ENCODE measurements around the gene PHF21A.
"Not testable (repeated sequence)": the region's sequence is repeated elsewhere in the genome, so short reads cannot be mapped to it uniquely, and the experiment has no call there.

PHF21A gene

DNA sequence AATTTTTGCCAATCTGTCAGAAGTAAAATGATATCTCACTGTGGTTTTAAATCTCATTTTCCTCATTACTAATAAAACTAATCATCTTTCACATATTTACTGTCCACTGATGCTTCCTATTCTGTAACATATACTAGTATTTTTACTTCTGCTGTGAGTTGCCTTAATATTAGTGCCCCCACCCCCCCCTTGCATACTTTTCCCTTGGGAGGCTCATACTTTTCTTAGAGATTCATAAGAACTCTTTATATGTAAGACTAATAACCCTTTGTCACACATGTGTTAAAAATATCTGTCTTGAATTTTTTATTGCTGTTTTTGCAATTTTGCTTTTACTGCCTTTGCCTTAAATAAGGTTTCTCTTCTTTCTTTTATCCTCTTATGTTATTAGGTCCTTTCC is 87.2 kb downstream of the PHF21A start:
- no peak for DNase-seq (ENCODE audit: low spot score)

DNA sequence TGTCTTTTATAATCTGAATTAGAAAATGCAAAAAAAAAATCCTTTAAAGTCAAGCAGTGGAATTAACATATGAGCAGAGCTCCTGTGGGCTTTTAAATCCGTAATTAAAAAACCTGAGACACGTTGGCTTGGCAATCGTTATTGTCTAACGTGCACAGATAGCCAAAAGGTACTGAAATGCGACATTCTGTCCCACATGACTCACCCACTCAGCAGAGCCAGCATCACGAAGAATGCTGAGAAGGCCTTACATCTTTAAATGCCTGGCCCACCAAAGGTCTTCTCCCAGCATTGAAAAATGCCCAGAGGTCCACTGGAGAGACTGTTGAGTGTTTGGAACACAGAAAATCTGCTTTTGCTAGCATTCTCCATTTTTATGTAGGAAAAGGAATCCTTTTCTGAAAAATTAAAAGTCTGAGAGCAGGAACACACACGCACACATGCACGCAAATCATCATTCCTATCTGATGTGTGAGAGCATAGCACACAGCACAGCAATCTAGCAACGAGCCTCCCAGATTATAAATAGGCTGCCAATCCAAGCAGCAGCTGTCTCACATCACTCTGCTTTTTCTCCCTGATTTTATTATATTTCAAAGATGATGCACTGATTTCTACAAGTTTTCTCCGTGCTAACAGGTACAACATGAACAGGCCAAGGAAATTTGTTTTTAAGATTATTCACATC is 94.5 kb downstream of the PHF21A start:
- no peak for DNase-seq (ENCODE audit: low spot score)

DNA sequence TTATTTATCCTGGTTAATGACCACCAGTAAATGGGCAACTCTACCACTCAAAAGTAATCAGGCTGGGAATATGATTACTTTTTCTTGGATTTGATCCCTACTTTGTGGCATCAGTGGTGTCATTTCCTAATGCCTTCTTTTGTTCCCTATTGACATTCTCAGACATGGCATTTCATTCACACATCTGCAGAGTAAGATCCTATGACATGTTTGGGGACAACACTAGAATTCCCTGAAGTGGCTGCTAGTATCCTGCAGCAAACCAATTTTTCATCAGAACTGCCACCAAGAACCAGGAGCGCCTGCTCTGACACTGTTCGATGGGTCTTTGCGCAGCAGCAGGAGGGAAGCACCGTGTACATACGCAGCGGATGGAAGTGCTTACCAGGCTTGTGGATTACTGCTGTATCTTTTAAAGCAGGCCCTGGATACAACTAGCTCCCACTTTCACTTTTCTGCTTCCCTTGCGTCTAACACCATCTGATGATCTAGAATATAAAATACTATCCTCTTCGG is 101.1 kb downstream of the PHF21A start:
- DNase-seq (ENCODE audit: low spot score) = no peak

DNA sequence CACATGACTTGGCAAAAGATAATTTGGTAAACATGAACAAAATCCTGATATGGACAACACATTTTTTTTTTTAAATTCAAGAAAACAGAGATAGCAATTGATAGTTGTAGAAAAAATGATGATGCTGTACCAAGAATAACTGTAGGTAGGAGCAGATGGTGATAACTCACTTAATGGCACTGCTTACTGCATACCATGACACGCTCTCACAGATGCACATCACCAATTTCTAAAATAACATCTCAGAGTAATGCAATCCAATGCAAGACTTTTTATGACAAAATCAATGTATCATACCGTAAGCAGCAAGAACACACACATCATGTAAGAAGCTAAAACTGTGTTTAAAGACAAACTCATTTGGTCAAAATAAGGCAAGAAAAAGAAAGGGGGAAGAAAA is 102.6 kb downstream of the PHF21A start:
- DNase-seq (ENCODE audit: low spot score) = no peak

DNA sequence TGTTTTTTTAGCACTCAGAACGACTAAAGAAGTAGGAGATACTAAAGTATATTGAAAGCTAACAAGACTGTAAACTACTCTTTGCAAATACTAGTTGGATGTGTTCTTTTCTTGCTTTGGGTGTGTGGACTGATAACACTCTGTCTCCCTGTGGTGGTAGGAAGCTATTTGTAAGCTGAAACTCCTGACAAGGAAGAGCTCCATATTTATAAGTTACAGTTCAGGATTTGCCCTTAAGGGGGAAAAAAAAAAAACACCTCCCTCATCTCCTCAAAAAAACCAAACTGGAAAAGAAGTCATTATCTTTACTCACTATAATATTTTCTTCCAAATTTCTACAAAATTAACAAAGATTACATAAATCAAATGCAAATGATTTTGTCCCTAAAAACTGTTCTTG is 103.9 kb downstream of the PHF21A start:
- no peak for DNase-seq (ENCODE audit: low spot score)

- no peak for DNase-seq (ENCODE audit: low spot score)
These were observed 105.3 kb downstream of the PHF21A start for GRCh38 chr11:46015941-46016340.

- not testable (repeated sequence) for DNase-seq (ENCODE audit: low spot score)
These were observed 107.1 kb downstream of the PHF21A start for GRCh38 chr11:46014168-46014567.

- DNase-seq (ENCODE audit: low spot score) = no peak
These were observed 109.1 kb downstream of the PHF21A start for GRCh38 chr11:46012185-46012584.

GRCh38 chr11:46010100-46010499 is 111.2 kb downstream of the PHF21A start:
- no peak for DNase-seq (ENCODE audit: low spot score)

DNA sequence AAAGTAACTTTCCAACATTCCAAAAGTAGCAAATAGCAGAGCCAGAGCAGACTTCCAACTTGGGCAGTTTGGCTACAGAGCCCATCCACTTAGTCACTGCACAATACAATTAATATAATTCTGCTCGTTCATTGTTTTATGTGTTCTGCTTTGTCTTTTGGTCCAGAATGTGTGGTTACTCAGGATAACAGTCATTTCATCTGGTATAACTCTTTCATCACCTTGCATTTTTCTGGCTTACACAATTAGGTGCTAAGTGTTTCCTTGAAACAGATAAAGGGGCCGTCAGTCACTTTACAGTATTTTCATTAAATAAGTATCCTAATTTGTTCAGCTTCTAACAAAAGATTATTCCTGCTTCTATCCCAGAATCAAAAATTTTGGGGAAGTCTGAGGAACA is 111.6 kb downstream of the PHF21A start:
- no peak for DNase-seq (ENCODE audit: low spot score)

DNA sequence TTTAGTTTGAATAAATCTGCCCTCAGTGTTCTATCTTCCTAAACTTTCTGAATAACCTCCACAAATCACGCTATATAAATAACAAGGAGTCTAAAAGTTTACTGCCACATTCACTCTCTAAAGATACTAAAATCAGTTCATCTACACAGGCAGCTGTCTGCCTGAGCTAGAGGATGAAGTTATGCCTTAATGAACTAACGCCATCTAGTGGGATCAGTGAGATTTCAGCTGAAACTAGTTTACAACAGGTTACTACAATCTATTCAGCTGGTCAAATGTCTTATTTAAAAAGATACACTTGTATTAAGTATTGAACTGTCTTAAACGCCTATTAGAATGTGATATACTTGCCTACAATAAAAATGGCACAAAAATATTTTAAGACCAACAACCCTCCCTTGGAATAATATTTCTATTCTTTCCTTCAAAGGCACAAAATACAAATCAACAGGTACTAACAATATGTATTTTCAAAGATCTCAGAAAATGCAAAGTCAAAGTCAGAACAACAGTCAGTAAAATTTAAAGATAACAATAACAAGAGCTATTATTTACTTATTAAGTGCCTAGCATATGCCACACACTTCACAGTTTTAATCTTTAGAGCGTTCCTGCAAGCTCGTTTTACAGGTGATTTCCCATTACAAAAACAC is 114.7 kb downstream of the PHF21A start:
- peak; percentile 57 for DNase-seq (ENCODE audit: low spot score)

DNA sequence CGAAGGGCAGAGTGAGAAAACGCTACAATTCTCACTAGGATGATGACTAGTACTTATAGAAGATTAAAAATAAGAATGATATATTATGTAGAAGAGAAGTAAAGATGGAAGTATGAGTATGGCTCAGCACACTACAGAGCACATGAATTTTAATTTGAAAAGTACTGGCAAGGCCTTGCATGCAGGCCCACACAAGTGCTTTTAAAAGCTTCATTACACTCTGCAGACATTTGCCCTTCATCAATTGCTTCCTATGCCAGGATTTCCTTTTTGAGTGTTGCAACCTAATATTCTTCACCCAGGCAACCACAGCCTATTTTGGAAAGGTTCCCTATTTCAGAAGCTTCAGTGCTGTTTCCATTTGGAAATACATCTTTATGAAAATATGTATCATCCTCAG is 117.7 kb downstream of the PHF21A start:
- DNase-seq (ENCODE audit: low spot score) = no peak

DNA sequence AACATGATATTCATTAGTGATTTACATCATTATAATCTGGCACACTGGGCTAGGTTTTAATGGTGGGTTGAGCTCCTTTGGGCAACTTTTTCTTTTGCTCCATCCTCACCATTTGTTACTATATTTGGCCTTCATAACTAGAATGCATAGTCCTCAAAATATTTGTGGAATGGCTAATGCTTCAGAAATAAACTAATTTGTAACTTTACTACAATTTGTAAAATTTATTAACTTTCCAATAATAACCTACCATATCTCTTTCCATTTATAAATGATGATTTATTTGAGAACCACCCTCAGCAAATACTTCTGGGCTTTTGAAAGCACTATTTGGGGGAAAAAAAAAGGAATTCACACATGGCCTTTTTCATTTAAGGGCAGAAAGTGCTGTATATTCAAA is 119.1 kb downstream of the PHF21A start:
- DNase-seq (ENCODE audit: low spot score) = no peak

DNA sequence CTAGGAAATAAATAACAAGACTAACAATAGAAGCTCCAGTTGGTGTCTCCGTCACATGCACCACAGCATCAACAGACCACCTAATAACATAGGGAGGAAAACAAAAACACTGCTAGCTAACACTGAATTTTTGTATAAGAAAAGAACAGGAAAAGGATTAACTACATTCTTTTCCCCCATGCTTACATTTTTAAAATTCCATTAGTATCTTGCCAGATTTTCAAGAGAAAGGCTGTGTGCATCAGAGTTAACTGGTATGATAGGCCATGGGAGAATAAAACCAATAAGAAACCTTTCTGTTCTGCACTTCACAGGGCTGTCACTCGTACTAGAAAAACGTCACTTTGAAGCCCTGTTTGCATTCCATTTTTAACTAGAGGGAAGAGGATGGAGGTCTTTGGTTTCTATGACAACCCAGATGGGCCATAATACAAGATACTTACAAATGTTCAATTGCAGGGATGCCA is 119.8 kb downstream of the PHF21A start:
- DNase-seq (ENCODE audit: low spot score) = no peak

DNA sequence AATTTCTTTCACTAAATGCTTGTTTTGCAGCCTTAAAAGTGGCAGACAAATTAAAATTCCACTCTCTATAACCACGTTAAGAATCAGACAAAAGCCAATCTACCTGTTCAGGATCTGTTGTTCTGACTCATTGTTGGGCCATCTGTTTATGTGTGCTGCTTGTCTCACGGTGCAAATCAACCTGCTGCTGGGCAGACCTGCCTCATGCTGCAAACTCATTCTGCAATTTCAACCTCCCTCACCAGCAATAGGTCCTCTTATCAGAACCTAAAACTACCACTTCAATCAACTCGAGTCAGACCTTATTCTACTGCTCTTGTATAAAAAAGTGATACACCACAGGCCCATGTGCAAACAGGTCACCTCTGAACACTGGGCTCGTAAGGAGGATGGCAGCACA is 123.7 kb downstream of the PHF21A start:
- no peak for DNase-seq (ENCODE audit: low spot score)

DNA sequence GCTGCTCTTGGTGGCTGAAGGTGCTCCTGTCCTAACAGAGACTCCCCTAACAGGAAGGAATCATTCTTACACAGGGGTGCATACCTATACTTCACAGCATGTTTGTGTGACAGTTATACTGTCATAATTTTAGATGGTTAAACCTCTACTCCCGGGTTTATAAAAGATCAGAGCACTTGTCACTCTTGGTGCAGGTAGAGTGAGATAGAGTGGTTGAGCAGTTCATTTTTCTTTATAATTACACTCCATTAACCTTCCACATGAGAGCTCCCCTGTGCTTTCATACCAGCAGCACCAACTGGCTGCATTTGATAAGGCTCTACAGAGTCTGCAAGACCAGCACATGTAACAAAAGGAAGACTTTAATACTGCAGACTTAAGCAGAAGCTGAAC is 125.9 kb downstream of the PHF21A start:
- no peak for DNase-seq (ENCODE audit: low spot score)

DNA sequence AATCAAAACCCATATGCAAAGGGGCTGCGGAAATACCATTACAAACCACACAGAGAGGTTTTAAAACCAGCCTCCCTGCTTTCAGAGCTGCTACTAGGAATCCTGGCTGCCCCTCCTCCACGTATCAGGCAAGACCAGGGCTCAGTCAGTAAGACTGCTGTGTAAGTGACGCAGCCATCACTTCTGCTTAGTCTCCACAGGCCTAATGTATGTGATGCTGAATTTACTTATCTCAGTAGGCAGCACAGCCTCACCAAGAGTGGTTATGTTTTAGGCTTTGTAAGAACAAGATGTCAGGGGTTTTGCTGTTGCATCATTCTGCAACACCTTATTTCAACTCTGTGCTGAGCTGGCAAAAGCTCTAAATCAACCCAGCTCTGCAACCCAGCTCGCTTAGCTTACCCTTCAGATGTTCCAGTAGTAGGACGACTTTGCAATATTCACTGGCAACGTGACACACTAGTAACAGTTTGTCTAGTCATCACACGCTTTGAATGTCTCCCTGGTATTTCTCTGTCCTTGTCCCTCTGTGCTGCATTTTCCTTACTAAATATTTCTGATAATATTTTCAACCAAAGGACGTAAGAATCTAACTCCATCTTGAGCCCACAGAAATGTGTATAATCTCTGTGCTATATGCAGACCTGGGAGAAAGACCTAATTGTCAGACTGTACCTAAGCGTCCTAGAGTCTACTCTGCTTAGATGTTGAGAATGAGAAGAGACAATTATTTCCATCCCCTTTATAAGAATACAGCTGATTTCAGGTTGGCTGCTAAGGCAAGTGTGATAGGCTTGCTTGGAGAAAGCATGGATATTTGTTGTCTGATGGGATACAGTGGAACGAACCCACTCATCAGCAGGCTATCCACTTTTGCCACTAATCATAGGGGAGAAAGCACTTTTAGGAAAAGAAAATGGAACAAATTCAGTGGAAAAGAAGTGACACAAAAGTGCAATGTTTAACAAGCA is 126.6 kb downstream of the PHF21A start:
- no peak for DNase-seq (ENCODE audit: low spot score)

- DNase-seq (ENCODE audit: low spot score) = no peak
These were observed 127.7 kb downstream of the PHF21A start for GRCh38 chr11:45993531-45994001.

DNA sequence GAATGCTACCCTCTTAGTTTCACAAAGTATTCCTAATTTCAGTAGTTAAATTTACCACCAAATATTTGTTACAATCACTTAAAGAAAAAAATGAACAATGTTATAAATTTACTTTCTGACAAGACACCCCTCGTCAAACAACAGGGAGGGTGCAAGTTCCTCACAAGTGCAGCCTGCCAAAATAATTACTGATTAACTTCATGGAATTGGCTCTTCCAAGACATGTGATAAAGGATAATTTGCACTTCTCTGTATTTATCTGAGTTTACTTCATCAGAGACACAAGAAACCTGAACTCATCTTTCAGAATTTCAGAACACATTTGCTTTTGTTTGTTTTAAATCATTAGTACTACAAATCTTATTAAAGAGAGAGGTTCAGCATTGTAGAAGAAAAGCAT is 132.3 kb downstream of the PHF21A start:
- no peak for DNase-seq (ENCODE audit: low spot score)

GRCh38 chr11:45985212-45985611 is 136.0 kb downstream of the PHF21A start:
- DNase-seq (ENCODE audit: low spot score) = no peak

GRCh38 chr11:45984192-45984591 is 137.1 kb downstream of the PHF21A start:
- DNase-seq (ENCODE audit: low spot score) = no peak

GRCh38 chr11:45983471-45983845 is 137.8 kb downstream of the PHF21A start:
- no peak for DNase-seq (ENCODE audit: low spot score)
